Muscle of back (tissue), 11 donors: ENCODE data around the gene PCDHA1. TPM values are rescaled to one million over a fixed set of nuclear protein-coding genes. Genes with fewer than 3 reads are reported as not detected.

Experiments used
- DNase-seq, 3 donors: peaks; one replicate each; pipeline versions ENCODE4 v3.0.0 to v3.0.0-alpha.2; 2013
- polyA plus RNA-seq, 10 donors: library from polyadenylated mRNA; unstranded; fragments of 120-200 nt; gene quantifications; one replicate each; pipeline ENCODE4 v1.2.1, GENCODE V29; 2013; ENCODE audit not compliant: insufficient read length in 10 of 10

Gene PCDHA1
- polyA plus RNA-seq, 10 donors = 0.05 to 0.11 (median 0.06) TPM; not detected in 6

DNA sequence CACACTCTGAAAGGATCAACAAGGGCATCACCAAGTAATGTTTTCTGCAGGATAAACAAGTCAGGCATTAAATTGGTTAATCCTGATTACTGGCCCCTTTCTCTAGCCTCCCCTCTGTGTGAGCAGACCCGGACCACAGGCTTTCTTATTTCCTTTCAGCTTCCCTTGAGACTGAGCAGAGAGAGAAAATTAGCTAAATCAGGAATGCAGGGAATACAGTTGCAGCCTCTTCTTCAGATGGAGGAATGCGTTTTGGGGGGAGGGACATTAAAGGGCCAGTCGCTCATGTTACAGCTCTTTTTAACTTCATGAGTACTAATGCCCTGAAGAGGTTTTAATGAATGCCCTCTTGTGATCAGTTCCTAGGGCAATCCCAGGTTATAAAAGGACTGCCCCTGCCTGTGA is 200.2 kb downstream of the PCDHA1 start:
- peak in 2 of 3 donors; percentile 17 to 57 for DNase-seq

DNA sequence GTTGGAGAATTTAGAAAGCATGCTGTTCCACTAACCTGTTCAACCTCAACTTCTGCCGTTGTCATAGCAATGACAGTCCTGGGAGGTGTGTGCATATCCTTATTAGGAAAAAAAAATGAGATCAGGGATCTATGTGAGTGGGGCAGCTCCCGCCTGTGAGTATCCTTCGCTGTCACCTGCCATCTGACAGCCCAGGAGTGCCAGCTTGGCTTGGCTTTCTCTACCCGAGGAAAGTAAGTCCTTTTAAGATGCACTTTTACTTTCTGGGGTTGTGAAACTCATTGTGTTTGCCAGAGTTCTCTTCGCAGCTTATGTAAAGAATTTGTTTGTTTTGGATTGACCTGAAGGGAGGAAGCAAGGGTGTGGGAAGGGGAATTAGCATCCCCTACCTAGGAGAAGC is 202.2 kb downstream of the PCDHA1 start:
- DNase-seq = no peak

DNA sequence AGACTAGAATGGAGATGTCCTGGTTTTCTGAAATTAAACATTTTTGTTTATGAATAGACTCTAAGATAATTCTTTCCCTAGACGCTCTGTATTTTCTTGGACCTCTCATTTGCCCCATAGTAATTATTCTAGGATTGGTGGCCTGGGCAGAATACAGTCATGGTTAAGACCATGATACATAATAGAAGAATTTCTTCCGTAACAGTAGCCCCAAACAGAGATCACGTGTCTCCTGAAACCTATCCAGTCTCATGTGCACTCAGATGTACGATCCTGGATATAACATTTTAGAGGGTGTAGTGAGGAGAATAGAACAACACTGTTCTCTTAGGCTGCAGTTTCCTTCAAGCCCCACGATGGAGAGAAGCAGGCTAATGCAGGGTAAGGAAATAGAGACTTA is 202.7 kb downstream of the PCDHA1 start:
- DNase-seq = no peak

DNA sequence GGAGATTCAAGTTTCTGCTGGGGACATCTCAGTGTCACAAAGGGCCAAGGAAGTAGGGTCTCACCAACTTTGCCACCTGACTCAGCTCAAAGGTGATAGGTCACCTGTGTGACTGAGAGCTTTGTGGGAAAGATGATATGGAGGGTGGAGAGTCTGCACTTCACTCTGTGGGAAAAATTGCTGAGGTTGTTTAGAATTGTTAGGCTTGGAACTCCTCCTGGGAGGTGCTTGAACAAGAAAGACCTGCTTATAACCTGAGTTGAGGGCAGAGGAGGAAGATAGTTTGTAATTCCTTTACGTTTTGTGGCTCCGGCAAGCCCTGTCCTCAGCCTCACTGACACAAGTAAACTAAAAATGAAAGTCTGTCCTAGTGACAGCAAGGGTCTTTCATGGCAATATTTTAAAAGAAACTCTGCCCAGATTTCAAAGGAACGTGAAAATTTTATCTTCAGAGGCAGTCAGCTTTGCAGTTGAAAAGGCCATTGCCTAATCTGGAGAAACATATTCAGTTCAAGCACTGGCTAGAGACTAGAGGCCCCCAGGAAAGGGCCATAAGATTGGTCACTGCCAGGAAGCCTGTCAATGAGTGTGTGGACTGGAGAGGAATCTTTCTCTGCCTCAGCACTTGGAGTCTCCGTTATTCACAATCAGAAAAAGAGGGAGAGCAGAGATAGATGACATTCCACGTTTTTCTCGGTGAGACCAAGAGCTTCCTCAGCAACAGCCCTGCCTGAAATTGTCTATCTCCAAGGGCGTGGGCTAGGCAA is 203.5 kb downstream of the PCDHA1 start:
- no peak for DNase-seq

DNA sequence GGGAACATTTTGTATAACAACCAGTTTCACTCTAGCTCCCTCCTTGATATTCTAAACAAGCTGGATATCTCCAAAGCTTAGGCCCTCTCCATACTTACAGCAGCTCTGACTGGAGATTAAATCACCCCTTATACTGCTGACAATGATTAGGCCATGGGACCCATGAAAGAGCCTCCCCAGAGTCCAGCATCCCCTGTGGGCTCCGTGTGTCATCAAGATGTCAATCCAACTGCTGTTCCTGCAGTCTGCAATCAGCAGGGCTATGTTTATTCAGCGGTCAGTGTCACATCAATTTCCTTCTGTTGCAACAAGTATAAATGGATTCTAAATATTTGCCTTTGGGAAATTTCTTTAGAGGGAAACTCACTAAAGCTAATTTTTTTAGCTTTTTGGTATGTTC is 206.9 kb downstream of the PCDHA1 start:
- DNase-seq = no peak

DNA sequence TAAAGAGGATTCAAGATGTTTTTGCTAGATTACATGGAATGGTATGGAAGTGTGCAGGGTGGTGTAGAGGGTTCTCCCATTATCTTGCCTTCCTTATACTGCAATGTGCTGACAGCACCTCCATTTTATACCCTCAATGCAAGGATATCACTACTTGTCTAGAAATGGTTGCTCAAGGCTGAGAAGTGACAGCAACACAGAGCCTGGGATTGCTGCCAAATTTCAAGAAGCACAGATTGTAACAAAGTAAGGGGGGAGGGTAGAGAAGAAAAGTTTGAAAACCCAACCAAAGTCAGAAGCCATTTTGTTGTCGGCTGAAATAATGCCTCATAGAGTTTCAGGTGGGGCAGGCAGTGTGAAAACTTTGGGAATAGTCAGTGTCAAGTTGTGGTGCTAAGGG is 210.1 kb downstream of the PCDHA1 start:
- DNase-seq = no peak

DNA sequence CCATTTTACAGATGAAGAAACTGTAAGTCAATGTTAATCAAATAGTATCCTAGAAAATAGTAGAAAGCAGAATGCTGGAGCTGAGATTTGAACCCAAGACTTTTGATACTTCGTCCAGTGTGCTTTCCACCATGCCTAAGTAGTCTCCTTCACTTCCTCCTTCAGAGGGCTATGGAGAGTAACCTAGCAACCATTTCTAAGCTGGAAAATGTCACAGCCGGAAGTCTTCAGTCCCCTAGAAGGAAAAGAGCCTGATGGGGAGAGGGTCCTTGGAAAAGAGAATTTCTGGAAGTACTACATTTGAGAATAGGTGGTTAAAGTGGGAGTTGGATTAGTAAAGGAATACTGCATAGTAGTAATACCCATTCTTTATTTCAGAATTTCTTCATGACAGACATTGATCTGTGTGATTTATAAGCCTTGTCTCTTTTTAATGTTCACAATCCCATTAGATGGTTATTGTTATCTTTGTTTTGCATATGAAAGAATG is 213.0 kb downstream of the PCDHA1 start:
- DNase-seq = no peak

DNA sequence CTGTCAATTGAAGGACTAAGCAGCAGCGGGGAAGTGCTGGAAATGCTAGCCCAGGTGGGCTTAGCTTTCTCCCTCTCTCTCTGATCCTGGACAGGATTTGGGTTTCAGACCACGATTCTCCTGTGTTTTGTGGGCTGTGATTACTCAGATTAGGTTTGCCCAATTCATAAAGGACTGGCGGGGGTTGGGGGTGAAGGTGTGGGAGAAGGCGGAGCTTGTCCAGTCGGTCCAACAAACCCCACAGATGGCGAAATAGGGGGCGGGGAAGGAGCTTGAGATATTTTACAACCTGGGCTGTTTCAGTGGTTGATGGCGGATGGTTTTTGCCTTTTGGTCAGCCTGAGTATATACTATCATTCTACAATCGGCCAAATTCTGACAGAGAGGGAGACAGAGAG is 215.5 kb downstream of the PCDHA1 start:
- peak in 1 of 3 donors; percentile 19 for DNase-seq

DNA sequence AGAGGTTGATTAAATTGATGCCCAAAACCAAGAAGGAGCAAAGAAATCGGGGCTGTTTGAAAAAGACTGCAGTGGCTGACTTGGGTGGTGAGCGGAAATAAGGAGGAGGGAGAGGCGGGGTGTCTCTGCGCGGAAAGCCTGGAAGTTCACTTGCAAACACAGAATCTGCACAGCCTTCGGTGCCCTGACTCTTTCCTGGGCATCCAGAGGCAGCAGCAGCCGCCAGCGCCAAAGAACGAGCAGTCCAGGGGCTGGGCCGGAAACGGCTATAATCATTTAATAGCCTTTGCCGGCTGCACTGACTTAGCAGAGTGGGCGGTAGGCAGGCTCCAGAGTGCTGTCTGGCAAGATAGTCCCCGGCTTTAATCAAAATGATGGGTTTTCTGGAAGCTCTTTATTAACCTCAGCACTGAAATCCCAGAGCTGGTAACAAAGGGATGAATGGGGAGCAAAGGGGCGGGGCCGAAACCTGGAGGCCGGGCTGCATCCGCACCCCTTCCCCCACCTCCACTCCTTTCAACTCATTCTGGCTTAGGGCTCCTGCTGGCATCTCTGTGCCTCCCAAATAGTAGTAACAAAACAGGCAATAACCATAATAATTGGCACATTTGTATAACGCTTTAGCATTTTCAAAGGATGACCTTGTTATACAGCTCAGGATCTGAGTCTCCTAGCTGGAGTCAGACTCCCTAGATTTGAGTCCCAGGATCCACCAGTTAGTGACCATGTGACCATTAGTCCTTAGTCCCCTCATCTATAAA is 216.1 kb downstream of the PCDHA1 start:
- peak in 1 of 3 donors; percentile 39 for DNase-seq

DNA sequence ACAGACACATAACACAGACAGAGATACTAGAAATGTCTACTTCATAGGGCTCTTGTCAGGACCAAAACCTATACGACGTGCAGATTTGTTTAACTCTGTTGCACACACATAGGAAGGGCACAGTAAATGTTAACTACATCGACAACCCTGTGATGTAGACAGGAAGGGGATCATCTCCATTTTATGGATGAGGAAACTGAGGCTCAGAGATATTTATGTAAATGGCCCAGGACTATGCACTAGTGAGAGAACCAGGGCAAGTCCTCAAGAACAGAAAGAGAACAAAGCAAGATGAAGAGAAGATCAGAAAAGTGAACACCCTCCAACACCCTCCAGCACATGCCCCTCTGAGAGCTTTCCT is 216.6 kb downstream of the PCDHA1 start:
- no peak for DNase-seq

DNA sequence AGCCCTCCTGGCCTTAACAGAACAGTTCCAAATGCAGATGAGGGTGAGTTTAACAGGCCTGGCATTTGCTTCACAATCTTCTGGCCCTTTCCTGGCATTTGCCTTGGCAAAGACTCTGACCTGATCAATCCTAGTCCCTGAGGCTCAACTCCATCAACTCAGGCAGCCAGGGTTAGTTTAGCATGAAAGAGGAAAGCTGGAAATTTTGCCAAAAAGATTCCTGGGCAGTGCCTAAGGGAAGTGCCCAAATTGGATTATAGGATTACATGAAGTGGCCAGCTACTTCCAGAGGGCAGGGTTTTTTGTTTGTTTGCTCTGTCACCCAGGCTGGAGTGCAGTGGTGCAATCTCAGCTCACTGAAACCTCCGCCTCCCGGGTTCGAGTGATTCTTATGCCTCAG is 217.1 kb downstream of the PCDHA1 start:
- DNase-seq = no peak

DNA sequence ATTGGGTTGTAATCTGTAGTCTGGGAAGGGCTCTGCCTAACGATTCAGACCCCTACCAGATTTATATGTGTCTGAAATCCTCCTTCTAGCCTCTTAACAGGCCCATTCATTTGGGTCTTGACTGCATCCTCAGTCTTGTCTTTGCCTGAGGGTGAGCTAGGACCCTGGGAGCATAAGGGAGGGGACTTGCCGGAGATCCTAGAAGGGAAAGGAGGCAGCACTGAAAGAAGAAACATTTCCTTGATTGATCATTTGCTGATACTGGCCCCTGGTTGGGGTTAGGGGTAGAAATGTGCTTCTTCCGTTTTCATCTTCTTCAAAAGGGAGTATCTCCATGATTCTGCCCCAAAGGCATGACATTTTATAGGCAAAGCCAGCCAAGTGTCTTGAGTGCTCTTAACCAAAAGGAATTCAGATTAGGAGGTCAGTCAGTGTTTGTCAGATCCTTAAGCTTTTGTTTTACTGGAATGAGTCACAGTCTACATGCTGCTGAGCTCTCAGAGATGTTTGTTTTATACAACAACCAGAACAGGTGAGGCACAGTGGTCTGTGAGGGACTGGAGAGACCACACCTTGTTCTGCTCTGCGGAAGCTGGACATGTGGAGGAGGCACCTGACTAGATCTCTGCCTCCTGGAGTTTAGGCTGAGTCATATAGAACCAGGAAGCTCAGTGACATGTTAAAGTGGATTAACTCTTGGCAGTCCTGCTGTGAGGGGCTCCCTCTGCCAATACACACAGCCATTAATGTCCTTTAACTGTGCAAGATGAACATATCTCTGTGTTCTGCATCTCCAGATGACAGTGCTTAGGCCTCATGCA is 218.1 kb downstream of the PCDHA1 start:
- no peak for DNase-seq

DNA sequence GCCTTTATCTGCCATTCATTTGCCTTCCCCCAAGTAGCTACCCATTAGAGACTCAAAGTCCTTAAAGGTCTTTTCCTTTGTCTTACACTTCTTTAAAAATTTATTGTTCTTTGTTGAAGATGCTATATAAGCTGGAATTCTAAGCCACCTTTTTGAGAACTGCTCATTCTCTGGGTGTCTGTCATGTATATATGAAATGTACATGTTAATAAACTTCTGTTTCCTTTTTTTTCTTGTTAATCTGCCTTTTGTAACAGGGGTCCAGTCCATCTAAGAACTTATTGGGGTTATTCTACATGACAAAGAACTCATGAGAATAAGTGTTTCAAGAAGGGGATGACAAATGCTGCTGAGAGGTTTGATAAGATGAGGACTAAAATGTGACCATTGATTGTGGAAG is 221.9 kb downstream of the PCDHA1 start:
- DNase-seq = no peak

DNA sequence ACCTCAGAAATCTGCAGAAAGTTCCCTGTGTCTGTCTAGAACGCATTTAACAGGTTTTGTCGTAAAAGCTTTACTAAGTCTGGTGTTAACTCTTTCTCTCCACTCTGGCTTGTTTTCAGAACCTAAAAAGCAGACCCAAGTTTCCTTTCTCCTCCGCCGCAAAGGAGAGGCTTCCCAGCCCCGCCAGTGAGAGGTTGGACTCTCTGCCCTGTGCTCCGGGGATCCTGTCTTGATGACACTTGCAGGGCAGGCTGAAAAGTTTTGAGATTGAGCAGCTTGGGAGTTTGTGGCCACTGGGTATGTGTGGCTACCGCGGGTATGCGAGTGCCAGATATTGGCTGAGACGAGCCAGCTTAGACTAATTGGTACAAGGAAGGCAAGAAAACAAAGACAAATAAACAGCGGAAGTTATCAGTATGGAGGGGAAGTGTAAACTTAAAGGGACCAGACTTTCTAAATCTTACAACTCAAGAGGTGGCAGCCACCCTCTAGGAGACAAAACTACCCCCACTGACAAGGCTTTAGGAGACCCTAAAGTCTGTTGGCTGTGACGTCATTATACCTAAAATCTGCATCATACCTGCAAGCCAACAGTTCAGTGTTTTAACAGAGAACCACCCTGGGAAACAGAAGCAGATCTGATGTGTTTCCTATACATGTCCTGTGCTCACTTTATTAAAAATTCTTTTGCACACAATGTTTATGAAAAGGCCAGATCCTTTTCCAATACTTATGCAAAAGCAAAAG is 224.3 kb downstream of the PCDHA1 start:
- no peak for DNase-seq

DNA sequence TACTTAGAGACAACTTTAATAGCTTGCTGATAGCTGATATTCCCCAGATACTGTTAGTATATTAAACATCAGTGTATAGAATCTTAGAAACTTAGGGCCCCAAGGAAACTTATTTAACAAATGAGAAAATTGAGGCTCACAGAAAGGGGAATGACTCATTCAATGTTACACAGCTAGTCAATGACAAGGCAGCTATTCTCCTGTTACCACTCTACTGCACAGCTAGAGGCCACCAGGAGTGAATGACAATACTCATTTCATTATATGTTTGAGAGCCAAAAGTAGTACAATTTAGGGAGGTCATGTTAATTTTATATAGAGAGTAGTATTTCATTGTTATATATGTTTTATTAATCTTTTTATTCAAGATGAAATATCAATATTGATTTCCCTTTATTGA is 232.0 kb downstream of the PCDHA1 start:
- DNase-seq = no peak

DNA sequence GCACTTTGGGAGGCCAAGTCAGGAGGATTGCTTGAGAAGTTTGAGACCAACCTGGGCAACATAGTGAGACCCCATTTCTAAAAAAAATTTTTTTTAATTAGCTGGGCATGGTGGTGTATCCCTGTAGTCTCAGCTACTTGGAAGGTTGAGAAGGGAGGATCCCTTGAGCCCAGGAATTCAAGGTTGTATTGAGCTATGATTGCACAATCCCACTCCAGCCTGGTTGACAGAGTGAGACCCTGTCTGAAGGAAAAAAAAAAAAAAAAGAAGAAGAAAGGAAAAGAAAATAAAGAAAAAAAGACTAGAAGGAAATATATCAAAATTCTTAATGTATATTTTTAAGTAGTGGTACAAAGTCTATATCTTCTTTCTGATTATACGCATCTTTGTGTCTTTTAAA is 236.4 kb downstream of the PCDHA1 start:
- no peak for DNase-seq

DNA sequence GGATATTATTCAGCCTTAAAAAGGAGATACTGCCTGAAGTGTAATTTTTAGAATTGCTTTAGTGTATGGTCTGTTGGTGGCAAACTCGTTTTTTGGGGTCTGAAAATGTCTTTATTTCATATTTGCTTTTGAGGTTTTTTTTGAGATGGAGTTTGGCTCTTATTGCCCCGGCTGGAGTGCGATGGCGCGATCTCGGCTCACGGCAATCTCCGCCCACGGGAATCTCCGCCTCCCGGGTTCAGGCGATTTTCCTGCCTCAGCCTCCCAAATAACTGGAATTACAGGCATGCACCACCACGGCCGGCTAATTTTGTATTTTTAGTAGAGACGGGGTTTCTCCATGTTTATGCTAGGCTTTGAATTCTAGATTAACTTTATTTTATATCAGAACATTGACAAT is 245.1 kb downstream of the PCDHA1 start:
- DNase-seq = no peak

DNA sequence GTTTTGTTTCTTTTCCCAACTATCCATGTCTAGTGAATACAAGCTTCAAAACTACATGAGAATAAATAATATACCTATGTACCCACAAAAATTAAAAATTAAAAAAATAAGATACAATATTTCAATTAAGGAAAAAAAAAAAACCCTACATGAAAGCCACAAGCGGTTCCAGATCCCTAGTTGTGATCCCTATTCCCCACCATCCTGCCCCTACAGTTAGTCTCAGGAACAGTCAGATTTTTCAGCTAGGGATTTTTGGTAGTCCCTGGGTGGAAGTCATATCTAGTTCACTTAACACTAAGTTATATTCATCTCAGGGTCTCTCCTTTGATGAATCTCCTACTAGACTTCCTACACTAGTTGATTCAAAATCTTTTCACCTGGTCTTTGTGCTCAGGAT is 246.7 kb downstream of the PCDHA1 start:
- DNase-seq = no peak

DNA sequence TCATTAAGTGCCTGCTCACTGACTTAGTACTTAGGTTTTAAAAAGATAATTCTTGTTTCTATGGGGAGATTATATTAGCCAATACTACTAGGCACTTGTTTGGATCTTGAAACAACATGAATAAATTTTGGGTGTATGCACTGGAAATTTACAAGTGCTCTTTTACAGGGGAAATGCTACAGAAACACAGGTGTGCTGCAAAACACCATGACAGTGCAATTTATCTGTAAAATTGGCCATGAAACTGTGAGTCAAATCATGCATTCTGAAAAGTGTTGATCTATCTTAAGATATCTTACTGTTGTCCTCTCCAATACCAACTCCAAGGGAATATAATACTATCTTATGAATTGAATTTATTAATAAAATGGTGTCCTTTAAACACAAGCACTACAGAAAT is 253.1 kb downstream of the PCDHA1 start:
- DNase-seq = no peak

DNA sequence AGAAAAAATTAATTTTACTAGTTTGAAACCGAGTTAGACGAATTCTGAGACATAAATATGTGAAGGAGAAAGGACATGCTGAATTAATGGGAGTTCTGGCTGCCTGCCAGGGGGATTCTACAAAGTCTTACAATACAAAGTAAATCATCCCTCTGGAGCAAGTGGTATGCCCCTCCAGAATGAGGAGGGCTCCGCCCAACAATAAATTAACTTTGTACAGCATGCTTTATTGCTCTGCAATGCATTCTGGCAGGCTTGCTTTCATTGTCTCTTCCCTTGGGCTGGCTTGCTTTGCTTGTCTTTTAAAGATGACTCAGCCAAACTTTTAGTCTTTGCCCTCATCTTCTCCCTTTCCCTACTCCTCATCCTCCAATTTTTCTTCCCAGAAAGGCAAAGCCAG is 253.6 kb downstream of the PCDHA1 start:
- peak in 1 of 3 donors; percentile 43 for DNase-seq

DNA sequence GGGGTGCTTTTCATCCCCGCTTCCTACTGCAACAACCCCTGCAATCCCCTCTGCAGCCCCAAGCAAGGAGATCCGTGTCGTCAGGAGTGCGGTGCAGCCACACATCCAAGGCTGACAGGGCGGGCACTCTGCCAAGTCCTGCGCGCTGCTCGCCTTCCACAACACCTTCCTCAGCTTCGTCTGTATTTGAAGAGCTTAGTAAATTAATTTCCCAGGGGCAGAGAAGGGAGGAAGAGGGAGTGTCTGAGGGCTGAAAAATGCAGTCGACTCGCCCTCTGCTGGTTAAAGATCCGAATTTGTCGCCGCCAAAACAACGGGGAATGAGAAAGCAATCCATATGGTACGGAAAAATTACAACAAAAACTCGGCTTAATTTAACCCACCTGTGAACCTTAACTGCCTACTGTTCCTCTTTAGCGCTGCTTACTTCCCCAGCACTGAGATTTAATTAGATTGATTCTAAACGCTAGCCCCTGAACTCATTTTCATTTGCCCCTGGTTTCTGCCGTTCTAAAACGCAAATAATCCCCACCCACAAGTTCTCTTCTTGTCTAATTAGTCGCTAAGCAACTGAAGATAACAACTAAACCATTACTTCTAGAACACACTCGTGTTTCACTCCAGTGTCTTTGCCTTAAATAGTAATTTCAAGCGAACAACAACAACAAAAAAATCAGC is 254.3 kb downstream of the PCDHA1 start:
- DNase-seq = peak in 1 of 3 donors; percentile 54
